ENCODE results near the gene MRPL49. TPM values are rescaled to one million over a fixed set of nuclear protein-coding genes. Genes with fewer than 3 reads are reported as not detected.

Gene MRPL49
- polyA plus RNA-seq, 1 experiment = 54.2 TPM

DNA sequence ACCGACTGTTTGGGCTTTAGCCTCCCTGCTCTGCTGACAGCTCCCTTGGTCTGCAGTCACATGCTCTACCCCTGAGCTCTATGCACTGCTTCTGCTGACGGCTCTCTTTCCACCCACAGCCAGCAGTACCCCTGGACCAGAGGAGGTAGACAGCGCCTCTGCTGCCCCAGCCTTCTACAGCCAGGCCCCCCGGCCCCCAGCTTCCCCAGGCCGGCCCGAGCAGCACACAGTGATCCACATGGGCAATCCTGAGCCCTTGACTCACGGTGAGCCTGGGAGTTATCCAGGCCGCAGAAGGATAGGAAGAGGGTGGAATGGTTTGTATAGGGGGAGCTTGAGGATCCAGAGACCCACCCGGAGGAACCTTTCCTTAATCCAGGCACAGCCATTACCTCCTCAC is 35.3 kb upstream of the MRPL49 start:
- TF ChIP-seq, protein P1, sequence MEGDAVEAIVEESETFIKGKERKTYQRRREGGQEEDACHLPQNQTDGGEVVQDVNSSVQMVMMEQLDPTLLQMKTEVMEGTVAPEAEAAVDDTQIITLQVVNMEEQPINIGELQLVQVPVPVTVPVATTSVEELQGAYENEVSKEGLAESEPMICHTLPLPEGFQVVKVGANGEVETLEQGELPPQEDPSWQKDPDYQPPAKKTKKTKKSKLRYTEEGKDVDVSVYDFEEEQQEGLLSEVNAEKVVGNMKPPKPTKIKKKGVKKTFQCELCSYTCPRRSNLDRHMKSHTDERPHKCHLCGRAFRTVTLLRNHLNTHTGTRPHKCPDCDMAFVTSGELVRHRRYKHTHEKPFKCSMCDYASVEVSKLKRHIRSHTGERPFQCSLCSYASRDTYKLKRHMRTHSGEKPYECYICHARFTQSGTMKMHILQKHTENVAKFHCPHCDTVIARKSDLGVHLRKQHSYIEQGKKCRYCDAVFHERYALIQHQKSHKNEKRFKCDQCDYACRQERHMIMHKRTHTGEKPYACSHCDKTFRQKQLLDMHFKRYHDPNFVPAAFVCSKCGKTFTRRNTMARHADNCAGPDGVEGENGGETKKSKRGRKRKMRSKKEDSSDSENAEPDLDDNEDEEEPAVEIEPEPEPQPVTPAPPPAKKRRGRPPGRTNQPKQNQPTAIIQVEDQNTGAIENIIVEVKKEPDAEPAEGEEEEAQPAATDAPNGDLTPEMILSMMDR (IDR thresholded peaks at IDR 0.05; ENCODE audit: low read depth, low read length) = no peak
- Histone ChIP-seq H3K27ac (ENCODE audit: low read depth, low read length) (no peak overlapping the region), H3K27me3 (ENCODE audit: control insufficient read depth, insufficient read depth, low read length) (no peaks in the 10 kb centered on the region), H3K9me3 (ENCODE audit: control insufficient read depth, insufficient read depth, low read length) (no peaks in the 10 kb centered on the region; the same call in 1 of the 2 replicates), H3K4me3 (ENCODE audit: low read depth, low read length) (no peak overlapping the region)
- ChIA-PET POLR2A (no interaction called here), CTCF (no interaction called here)
- DNase-seq (ENCODE audit: low read depth, low spot score) = no peak

DNA sequence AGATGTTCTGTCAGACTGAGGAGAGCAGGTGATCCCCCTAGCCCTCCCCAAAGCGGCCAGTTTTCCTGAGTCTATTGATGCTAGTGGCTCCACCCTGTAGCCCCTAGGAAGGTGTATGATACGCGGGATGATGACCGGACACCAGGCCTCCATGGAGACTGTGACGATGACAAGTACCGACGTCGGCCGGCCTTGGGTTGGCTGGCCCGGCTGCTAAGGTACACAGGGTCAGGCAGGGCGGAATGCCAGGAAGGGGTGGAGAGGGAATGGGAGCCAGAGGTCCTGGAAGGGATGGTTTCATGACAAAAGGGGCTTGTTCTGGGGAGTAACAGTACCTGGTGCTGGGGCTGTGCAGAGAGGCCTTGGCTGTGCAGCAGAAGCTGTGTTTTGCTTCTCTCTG is 34.9 kb upstream of the MRPL49 start:
- Histone ChIP-seq H3K4me3 (ENCODE audit: low read depth, low read length) (no peak overlapping the region), H3K9me3 (ENCODE audit: control insufficient read depth, insufficient read depth, low read length) (no peaks in the 10 kb centered on the region; the same call in 1 of the 2 replicates), H3K27ac (ENCODE audit: low read depth, low read length) (no peak overlapping the region), H3K27me3 (ENCODE audit: control insufficient read depth, insufficient read depth, low read length) (no peaks in the 10 kb centered on the region)
- CTCF ChIA-PET = no interaction called here
- DNase-seq (ENCODE audit: low read depth, low spot score) = no peak
- POLR2A ChIA-PET = no interaction called here
- TF ChIP-seq, protein P1 (IDR thresholded peaks at IDR 0.05; ENCODE audit: low read depth, low read length) = no peak

DNA sequence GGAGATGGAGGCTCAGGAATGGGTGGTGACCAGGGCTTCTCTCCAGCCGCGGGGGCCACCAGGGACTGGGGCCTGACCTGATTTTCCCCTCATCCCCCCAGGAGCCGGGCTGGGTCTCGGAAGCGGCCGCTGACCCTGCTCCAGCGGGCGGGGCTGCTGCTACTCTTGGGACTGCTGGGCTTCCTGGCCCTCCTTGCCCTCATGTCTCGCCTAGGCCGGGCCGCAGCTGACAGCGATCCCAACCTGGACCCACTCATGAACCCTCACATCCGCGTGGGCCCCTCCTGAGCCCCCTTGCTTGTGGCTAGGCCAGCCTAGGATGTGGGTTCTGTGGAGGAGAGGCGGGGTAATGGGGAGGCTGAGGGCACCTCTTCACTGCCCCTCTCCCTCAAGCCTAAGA is 34.3 kb upstream of the MRPL49 start:
- no peak overlapping the region for H3K27ac ChIP-seq (ENCODE audit: low read depth, low read length)
- no peaks in the 10 kb centered on the region for H3K27me3 ChIP-seq (ENCODE audit: control insufficient read depth, insufficient read depth, low read length)
- POLR2A ChIA-PET = no interaction called here
- CTCF ChIA-PET = no interaction called here
- DNase-seq (ENCODE audit: low read depth, low spot score) = no peak
- TF ChIP-seq, protein P1 (IDR thresholded peaks at IDR 0.05; ENCODE audit: low read depth, low read length) = no peak
- H3K9me3 ChIP-seq (ENCODE audit: control insufficient read depth, insufficient read depth, low read length) = no peaks in the 10 kb centered on the region; the same call in 1 of the 2 replicates
- H3K4me3 ChIP-seq (ENCODE audit: low read depth, low read length) = no peak overlapping the region

DNA sequence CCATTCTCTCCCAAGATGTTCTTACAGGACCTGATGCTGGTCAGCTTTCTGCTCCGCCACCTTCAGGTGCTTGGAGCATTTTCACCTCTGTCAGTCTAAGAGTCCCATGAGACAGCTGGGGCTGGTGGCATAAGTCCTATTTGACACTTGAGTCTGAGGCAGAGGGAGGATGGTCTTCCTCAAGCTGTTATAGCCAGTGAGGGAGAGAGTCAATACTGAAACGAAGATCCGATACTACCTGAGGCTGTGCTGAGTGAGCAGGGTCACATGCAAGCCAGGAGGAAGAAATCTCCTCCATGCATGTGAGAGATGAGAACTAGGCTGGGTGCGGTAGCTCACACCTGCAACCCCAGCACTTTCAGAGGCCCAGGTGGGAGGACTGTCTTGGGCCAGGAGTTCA is 32.5 kb upstream of the MRPL49 start:
- no peak for DNase-seq (ENCODE audit: low read depth, low spot score)
- TF ChIP-seq, protein P1 (IDR thresholded peaks at IDR 0.05; ENCODE audit: low read depth, low read length) = no peak
- no peaks in the 10 kb centered on the region for H3K9me3 ChIP-seq (ENCODE audit: control insufficient read depth, insufficient read depth, low read length)
- POLR2A ChIA-PET = interaction anchor here (0.7 kb wide), 1 partner anchor 83 kb away, joined by 6 read pairs; no protein-coding TSS in a partner anchor
- no peak overlapping the region for H3K4me3 ChIP-seq (ENCODE audit: low read depth, low read length)
- H3K27me3 ChIP-seq (ENCODE audit: control insufficient read depth, insufficient read depth, low read length) = no peaks in the 10 kb centered on the region
- H3K27ac ChIP-seq (ENCODE audit: low read depth, low read length) = no peak overlapping the region
- CTCF ChIA-PET = interaction anchor here (1.1 to 1.6 kb wide), 2 partner anchors 77 to 243 kb away, joined by 3 read pairs; no protein-coding TSS in a partner anchor

DNA sequence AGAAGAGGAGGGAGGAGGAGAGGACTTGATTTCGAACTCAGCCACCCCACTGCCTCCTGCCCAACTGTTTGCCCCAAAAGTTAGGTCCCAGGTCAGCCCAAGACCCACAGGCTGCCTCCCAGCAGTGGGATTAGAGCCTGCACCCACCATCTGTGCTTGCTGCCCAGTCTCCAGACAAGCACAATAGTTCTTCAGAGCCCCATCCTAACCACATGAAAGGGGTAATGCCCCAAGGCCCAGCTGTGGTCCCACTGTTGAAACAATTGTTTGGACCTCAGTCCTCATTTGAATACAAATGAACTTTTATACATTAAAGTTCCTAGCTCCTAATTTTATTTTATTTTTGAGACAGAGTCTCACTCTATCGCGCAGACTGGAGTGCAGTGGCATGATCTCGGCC is 31.5 kb upstream of the MRPL49 start:
- DNase-seq (ENCODE audit: low read depth, low spot score) = no peak
- Histone ChIP-seq H3K4me3 (ENCODE audit: low read depth, low read length) (no peak overlapping the region), H3K27ac (ENCODE audit: low read depth, low read length) (no peak overlapping the region), H3K9me3 (ENCODE audit: control insufficient read depth, insufficient read depth, low read length) (no peaks in the 10 kb centered on the region), H3K27me3 (ENCODE audit: control insufficient read depth, insufficient read depth, low read length) (no peaks in the 10 kb centered on the region)
- POLR2A ChIA-PET = no interaction called here
- CTCF ChIA-PET = interaction anchor here (0.7 to 1.6 kb wide), 3 partner anchors 20 to 244 kb away, joined by 3 to 4 read pairs (median 3); no protein-coding TSS in a partner anchor
- TF ChIP-seq, protein P1 (IDR thresholded peaks at IDR 0.05; ENCODE audit: low read depth, low read length) = no peak

All from AG04450 (cell line).